OCI-LY1 (cell line): Measurements from ENCODE around the gene MZT1.

Experiments
- H2AFZ ChIP-seq: fragments of 200-600 bp; sonication (generic), shearing (Covaris generic); 2 replicates; pipeline ENCODE4 v1.6.0; 2014; ENCODE audit warnings: antibody characterized with exemption, mild to moderate bottlenecking, low read length
- H3F3A ChIP-seq: fragments of 200-600 bp; sonication (generic), shearing (Covaris generic); 2 replicates; pipeline ENCODE4 v1.6.0; 2014; ENCODE audit warnings: mild to moderate bottlenecking, antibody characterized with exemption, low read length, moderate library complexity; ENCODE audit not compliant: insufficient read depth
- H3K27ac ChIP-seq: fragments of 200-600 bp; sonication (generic); 2 replicates; pipeline ENCODE4 v1.5.1; 2014; ENCODE audit warnings: low read length, mixed run types, mild to moderate bottlenecking, low read depth; ENCODE audit not compliant: poor library complexity, severe bottlenecking
- H3K27me3 ChIP-seq: fragments of 200-600 bp; sonication (generic); 2 replicates; pipeline ENCODE4 v1.6.0; 2014; ENCODE audit warnings: antibody characterized with exemption, mild to moderate bottlenecking, low read length, moderate library complexity; ENCODE audit not compliant: insufficient read depth
- H3K36me3 ChIP-seq: fragments of 200-600 bp; sonication (generic); 2 replicates; pipeline ENCODE4 v1.6.1; 2014; ENCODE audit warnings: mild to moderate bottlenecking, antibody characterized with exemption, low read length, moderate library complexity, mixed read lengths; ENCODE audit not compliant: insufficient read depth
- H3K4me1 ChIP-seq: fragments of 200-600 bp; sonication (generic); 2 replicates; pipeline ENCODE4 v1.5.1; 2014; ENCODE audit warnings: mild to moderate bottlenecking, low read length, moderate library complexity; ENCODE audit not compliant: insufficient read depth, severe bottlenecking
- H3K4me2 ChIP-seq: fragments of 200-600 bp; sonication (generic), shearing (Covaris generic); 2 replicates; pipeline ENCODE4 v1.6.1; 2014; ENCODE audit warnings: low read length
- H3K4me3 ChIP-seq: fragments of 200-600 bp; sonication (generic); 2 replicates; pipeline ENCODE4 v1.5.1; 2014; ENCODE audit warnings: low read length, low read depth, mild to moderate bottlenecking, mixed read lengths; ENCODE audit not compliant: poor library complexity, severe bottlenecking
- H3K79me2 ChIP-seq: fragments of 200-600 bp; shearing (Covaris generic); 2 replicates; pipeline ENCODE4 v1.6.1; 2016; ENCODE audit warnings: mixed run types, low read length, mixed read lengths; ENCODE audit not compliant: insufficient read depth
- H3K9ac ChIP-seq: fragments of 200-600 bp; sonication (generic), shearing (Covaris generic); 2 replicates; pipeline ENCODE4 v1.6.1; 2014; ENCODE audit warnings: mild to moderate bottlenecking, low read length, mixed read lengths
- H3K9me2 ChIP-seq: fragments of 200-600 bp; sonication (generic), shearing (Covaris generic); 2 replicates; pipeline ENCODE4 v1.6.1; 2014; ENCODE audit warnings: low read depth, mild to moderate bottlenecking, low read length, mixed read lengths
- H3K9me3 ChIP-seq: fragments of 200-600 bp; shearing (Covaris generic); 2 replicates; pipeline ENCODE4 v1.6.1; 2014; ENCODE audit warnings: low read length, mixed read lengths
- H4K20me1 ChIP-seq: fragments of 200-600 bp; sonication (generic), shearing (Covaris generic); 2 replicates; pipeline ENCODE4 v1.6.0; 2016; ENCODE audit warnings: mild to moderate bottlenecking, low read length; ENCODE audit not compliant: insufficient read depth
- CTCF ChIP-seq: fragments of 200-600 bp; sonication (generic), shearing (Covaris generic); IDR thresholded peaks from 2 replicates; pipeline ENCODE4 v1.5.1; 2017; ENCODE audit warnings: mild to moderate bottlenecking, antibody characterized with exemption, low read length, moderate library complexity, mixed read lengths
- EZH2 ChIP-seq: fragments of 200-600 bp; sonication (generic), shearing (Covaris generic); IDR thresholded peaks from 2 replicates; pipeline ENCODE4 v1.8.0; 2017; ENCODE audit warnings: borderline replicate concordance, mixed run types, mild to moderate bottlenecking, antibody characterized with exemption, low read length, moderate library complexity, mixed read lengths

Gene MZT1

GRCh38 chr13:72666391-72666790 is 61.0 kb downstream of the MZT1 start:
- Histone ChIP-seq H3K9ac (no peak overlapping the region), H2AFZ (no peak overlapping the region), H3K4me2 (no peak overlapping the region), H3K4me3 (no peak overlapping the region), H4K20me1 (no peaks in the 10 kb centered on the region), H3K9me2 (no peaks in the 10 kb centered on the region), H3K79me2 (no peaks in the 10 kb centered on the region), H3K36me3 (no peaks in the 10 kb centered on the region), H3F3A (no peaks in the 10 kb centered on the region), H3K27ac (no peak overlapping the region), H3K27me3 (no peaks in the 10 kb centered on the region), H3K4me1 (no peaks in the 10 kb centered on the region), H3K9me3 (no peaks in the 10 kb centered on the region)
- TF ChIP-seq CTCF (no peak), EZH2 (no peak)

GRCh38 chr13:72662548-72662947 is 64.9 kb downstream of the MZT1 start:
- Histone ChIP-seq H3F3A (no peaks in the 10 kb centered on the region), H4K20me1 (no peaks in the 10 kb centered on the region), H3K9me3 (no peaks in the 10 kb centered on the region), H3K4me2 (no peak overlapping the region), H3K9ac (no peak overlapping the region), H3K27me3 (no peaks in the 10 kb centered on the region), H3K4me1 (no peaks in the 10 kb centered on the region), H3K79me2 (no peaks in the 10 kb centered on the region), H3K36me3 (no peaks in the 10 kb centered on the region), H3K9me2 (no peaks in the 10 kb centered on the region), H2AFZ (no peak overlapping the region), H3K27ac (no peak overlapping the region), H3K4me3 (no peak overlapping the region)
- TF ChIP-seq EZH2 = no peak
- TF ChIP-seq CTCF = no peak
